Suprapubic skin (tissue), 4 donors: ENCODE data around the gene MTG1. TPM values are rescaled to one million over a fixed set of nuclear protein-coding genes. Genes with fewer than 3 reads are reported as not detected.
"Not testable (repeated sequence)": the region's sequence is repeated elsewhere in the genome, so short reads cannot be mapped to it uniquely, and the experiment has no call there.

Source experiments
- DNase-seq, 2 donors: peaks; one replicate each; pipeline ENCODE4 v3.0.0-alpha.2; 2019; ENCODE audit warnings: low spot score in 2 of 2
- H3K27ac ChIP-seq: fragments of 200-600 bp; sonication (generic); one replicate; pipeline ENCODE4 v1.5.1; 2019
- H3K27me3 ChIP-seq: fragments of 200-600 bp; sonication (generic); one replicate; pipeline ENCODE4 v1.5.1; 2019
- H3K36me3 ChIP-seq: fragments of 200-600 bp; sonication (generic); one replicate; pipeline ENCODE4 v1.5.1; 2019
- H3K4me1 ChIP-seq: fragments of 200-600 bp; sonication (generic); one replicate; pipeline ENCODE4 v1.5.1; 2019
- H3K4me3 ChIP-seq: fragments of 200-600 bp; sonication (generic); one replicate; pipeline ENCODE4 v1.5.1; 2019; ENCODE audit warnings: mild to moderate bottlenecking
- H3K9me3 ChIP-seq: fragments of 200-600 bp; sonication (generic); one replicate; pipeline ENCODE4 v1.5.1; 2019
- CTCF ChIP-seq, 2 donors: fragments of 200-600 bp in 1 of 2; fragments of 450-650 bp in 1 of 2; sonication (generic) in 1 of 2; IDR thresholded peaks; one replicate each; pipeline ENCODE4 v1.5.1; 2016 to 2019; ENCODE audit warnings: antibody characterized with exemption in 2 of 2, mild to moderate bottlenecking in 1 of 2, moderate library complexity in 1 of 2
- EP300 ChIP-seq: sonication (generic); formaldehyde crosslinking; IDR thresholded peaks from one replicate; pipeline ENCODE4 v1.6.1; 2017; ENCODE audit warnings: antibody characterized with exemption
- POLR2A ChIP-seq, 2 donors: fragments of 450-650 bp; IDR thresholded peaks; one replicate each; pipeline ENCODE4 v1.6.1; 2017; ENCODE audit warnings: antibody characterized with exemption in 2 of 2, mild to moderate bottlenecking in 2 of 2, moderate library complexity in 2 of 2
- POLR2AphosphoS5 ChIP-seq, 3 donors: sonication (generic); formaldehyde crosslinking; IDR thresholded peaks; one replicate each; pipeline ENCODE4 v1.6.1; 2017; ENCODE audit warnings: antibody characterized with exemption in 3 of 3
- WGBS: methylation state at CpG from one replicate; pipeline ENCODE4 v1.1.5; 2018; 5-methylcytosine and 5-hydroxymethylcytosine counted together
- total RNA-seq, 4 donors: library from RNA; depleted of rRNA; stranded (reverse); fragments of >200 nt; gene quantifications; one replicate each; pipeline ENCODE4 v1.1.0, GENCODE V29; 2016

MTG1 gene
- total RNA-seq, 4 donors from 2014 or later = 20.5 to 79.7 (median 36.0) TPM

- H3K27me3 ChIP-seq = peaks cover 18% of the 10 kb centered on the region
- DNase-seq = no peak
- 74% methylated on average over 9 of the region's 17 CpGs for WGBS
- H3K4me1 ChIP-seq = peaks cover 9% of the 10 kb centered on the region
- no peaks in the 10 kb centered on the region for H3K9me3 ChIP-seq
- TF ChIP-seq EP300 (no peak), POLR2A (IDR thresholded peaks at IDR 0.05) (no peak), CTCF (IDR thresholded peaks at IDR 0.05) (no peak), POLR2AphosphoS5 (IDR thresholded peaks at IDR 0.05) (no peak)
- H3K27ac ChIP-seq = no peak overlapping the region
- no peak overlapping the region for H3K4me3 ChIP-seq
- H3K36me3 ChIP-seq = peaks cover 26% of the 10 kb centered on the region
These were observed 27.6 kb downstream of the MTG1 start for GRCh38 chr10:133421336-133422222.

- peaks cover 18% of the 10 kb centered on the region for H3K27me3 ChIP-seq
- WGBS = 82% methylated on average over 11 of the region's 16 CpGs
- H3K36me3 ChIP-seq = peaks cover 26% of the 10 kb centered on the region
- no peaks in the 10 kb centered on the region for H3K9me3 ChIP-seq
- no peak overlapping the region for H3K4me3 ChIP-seq
- TF ChIP-seq EP300 = no peak
- TF ChIP-seq CTCF (IDR thresholded peaks at IDR 0.05) = no peak
- no peak for TF ChIP-seq POLR2AphosphoS5 (IDR thresholded peaks at IDR 0.05)
- no peak for TF ChIP-seq POLR2A (IDR thresholded peaks at IDR 0.05)
- peaks cover 9% of the 10 kb centered on the region for H3K4me1 ChIP-seq
- no peak for DNase-seq
- H3K27ac ChIP-seq = no peak overlapping the region
These were observed 28.4 kb downstream of the MTG1 start for GRCh38 chr10:133422223-133422806.

GRCh38 chr10:133422807-133423771, 29.1 kb downstream of the MTG1 start:
- Histone ChIP-seq H3K27ac (no peak overlapping the region), H3K4me3 (peak overlapping the region; percentile 31), H3K27me3 (peaks cover 18% of the 10 kb centered on the region), H3K4me1 (peaks cover 9% of the 10 kb centered on the region), H3K9me3 (no peaks in the 10 kb centered on the region), H3K36me3 (peaks cover 24% of the 10 kb centered on the region)
- DNase-seq = no peak
- 19% methylated on average over 12 of the region's 88 CpGs for WGBS
- TF ChIP-seq POLR2AphosphoS5 (IDR thresholded peaks at IDR 0.05) (no peak), CTCF (IDR thresholded peaks at IDR 0.05) (no peak), EP300 (no peak), POLR2A (IDR thresholded peaks at IDR 0.05) (no peak)

- H3K9me3 ChIP-seq, DNase-seq, H3K4me1 ChIP-seq, H3K4me3 ChIP-seq, H3K27ac ChIP-seq: not testable (repeated sequence)
- whole genome bisulfite sequencing = no CpG with 5 or more reads among the region's 46 CpGs
- peaks cover 18% of the 10 kb centered on the region for H3K27me3 ChIP-seq
- H3K36me3 ChIP-seq = peaks cover 17% of the 10 kb centered on the region
These were observed 30.1 kb downstream of the MTG1 start for GRCh38 chr10:133424102-133424501.

- H3K27me3 ChIP-seq = peaks cover 18% of the 10 kb centered on the region
- no CpG with 5 or more reads among the region's 37 CpGs for WGBS
- H3K36me3 ChIP-seq = peaks cover 12% of the 10 kb centered on the region
- DNase-seq, H3K27ac ChIP-seq, H3K4me1 ChIP-seq, H3K9me3 ChIP-seq: not testable (repeated sequence)
- H3K4me3 ChIP-seq = peak within 1 kb of the TSS; percentile 31
These were observed 30.6 kb downstream of the MTG1 start, which contains the start of gene SPRN for GRCh38 chr10:133424601-133425000. Gene SPRN (minus strand): TSS chr10:133424625. CDS start chr10:133423681, 944 bp downstream.

- WGBS = 54% methylated on average over 4 of the region's 4 CpGs
- H3K27ac ChIP-seq, H3K9me3 ChIP-seq, H3K4me3 ChIP-seq, H3K27me3 ChIP-seq, H3K4me1 ChIP-seq, H3K36me3 ChIP-seq, DNase-seq: not testable (repeated sequence)
These were observed 35.6 kb downstream of the MTG1 start for GRCh38 chr10:133429571-133429970.

GRCh38 chr10:133431888-133432613, 38.1 kb downstream of the MTG1 start:
- not testable (repeated sequence) for H3K27me3 ChIP-seq, H3K4me3 ChIP-seq, H3K4me1 ChIP-seq, H3K36me3 ChIP-seq, H3K27ac ChIP-seq, H3K9me3 ChIP-seq, DNase-seq
- WGBS = no CpG with 5 or more reads among the region's 9 CpGs

GRCh38 chr10:133432789-133433188, 38.8 kb downstream of the MTG1 start:
- WGBS = no CpG with 5 or more reads among the region's 25 CpGs
- not testable (repeated sequence) for H3K27me3 ChIP-seq, DNase-seq

More at GRCh38 chr10:133432789-133433188, 38.8 kb downstream of the MTG1 start:
- not testable (repeated sequence) for H3K27ac ChIP-seq, H3K4me3 ChIP-seq, H3K4me1 ChIP-seq, H3K36me3 ChIP-seq, H3K9me3 ChIP-seq
